GM21367 (cell line): ENCODE data around the gene SMAGP.
A peak's percentile ranks its signal among the peaks of the same experiment; 100 is the strongest.
"Not testable (repeated sequence)": the region's sequence is repeated elsewhere in the genome, so short reads cannot be mapped to it uniquely, and the experiment has no call there.

Experiments
- ATAC-seq: cut with Tn5 transposase; IDR thresholded peaks from one replicate; pipeline ENCODE4 v1.9.1; 2021; ENCODE audit not compliant: unreplicated experiment

Gene SMAGP

DNA sequence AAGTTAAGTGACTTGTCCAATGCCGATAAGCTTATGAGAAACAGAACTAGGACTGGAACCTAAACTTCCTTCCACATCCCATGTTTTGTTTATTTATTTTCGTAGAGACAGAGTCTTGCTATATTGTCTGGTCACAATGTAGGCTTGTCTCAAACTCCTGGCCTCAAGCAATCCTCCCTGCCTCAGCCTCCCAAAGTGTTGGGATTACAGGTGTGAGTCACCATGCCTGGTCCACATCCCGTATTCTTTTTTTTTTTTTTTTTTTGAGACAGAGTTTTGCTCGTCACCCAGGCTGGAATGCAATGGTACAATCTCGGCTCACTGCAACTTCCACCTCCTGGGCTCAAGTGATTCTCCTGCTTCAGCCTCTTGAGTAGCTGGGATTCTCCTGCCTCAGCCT, 43.1 kb downstream of the SMAGP start:
- not testable (repeated sequence) for ATAC-seq

DNA sequence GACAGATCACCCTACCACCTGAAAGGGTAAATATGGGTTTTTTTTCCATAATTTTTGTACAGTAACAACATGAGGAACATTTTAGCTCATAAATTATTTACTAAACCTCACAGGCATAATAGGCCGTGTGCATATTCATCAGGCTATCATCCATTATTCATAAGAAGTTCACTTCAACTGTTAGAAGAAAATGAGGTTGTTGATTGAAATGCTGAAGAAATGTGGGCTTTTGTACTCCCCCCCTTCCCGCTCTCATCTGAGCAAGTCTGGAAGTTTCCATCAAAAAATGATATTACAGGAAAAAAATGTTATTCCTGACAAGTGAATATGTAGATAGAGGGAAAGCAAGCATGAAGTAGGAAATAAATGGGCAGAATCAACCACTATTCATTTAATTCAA, 44.4 kb downstream of the SMAGP start:
- ATAC-seq = no peak

- no peak for ATAC-seq
Observed at GRCh38 chr12:51225234-51225633, 45.0 kb downstream of the SMAGP start.

- no peak for ATAC-seq
Observed at GRCh38 chr12:51224625-51225024, 45.6 kb downstream of the SMAGP start.

DNA sequence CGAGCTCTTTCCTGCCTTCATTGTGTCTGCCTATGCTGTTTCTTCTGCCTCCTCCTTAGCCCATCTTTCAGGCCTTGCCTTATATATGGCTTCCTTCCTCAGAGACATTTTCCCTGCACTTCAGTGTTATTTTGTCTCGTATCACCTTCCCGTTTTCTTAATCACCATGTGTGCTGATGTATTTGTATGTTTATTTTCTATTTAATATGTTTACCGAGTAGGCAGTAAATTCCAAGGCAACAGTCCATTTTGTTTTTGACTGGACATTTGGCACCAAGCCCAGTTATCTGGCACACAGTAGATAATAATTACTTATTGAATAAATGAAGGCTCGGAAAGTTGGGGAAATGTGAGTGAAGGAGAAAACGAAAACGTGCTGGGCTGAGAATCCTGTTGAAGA, 47.8 kb downstream of the SMAGP start:
- no peak for ATAC-seq

DNA sequence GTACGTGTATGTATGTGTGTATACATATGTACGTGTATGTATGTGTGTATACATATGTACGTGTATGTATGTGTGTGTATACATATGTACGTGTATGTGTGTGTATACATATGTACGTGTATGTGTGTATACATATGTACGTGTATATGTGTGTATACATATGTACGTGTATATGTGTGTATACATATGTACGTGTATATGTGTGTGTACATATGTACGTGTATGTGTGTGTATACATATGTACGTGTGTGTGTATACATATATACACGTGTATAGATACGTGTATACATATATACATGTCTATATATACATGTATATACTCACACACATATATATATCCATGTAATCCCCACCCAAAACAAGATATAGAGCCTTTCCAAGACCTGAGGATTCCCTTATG, 50.4 kb downstream of the SMAGP start:
- not testable (repeated sequence) for ATAC-seq

DNA sequence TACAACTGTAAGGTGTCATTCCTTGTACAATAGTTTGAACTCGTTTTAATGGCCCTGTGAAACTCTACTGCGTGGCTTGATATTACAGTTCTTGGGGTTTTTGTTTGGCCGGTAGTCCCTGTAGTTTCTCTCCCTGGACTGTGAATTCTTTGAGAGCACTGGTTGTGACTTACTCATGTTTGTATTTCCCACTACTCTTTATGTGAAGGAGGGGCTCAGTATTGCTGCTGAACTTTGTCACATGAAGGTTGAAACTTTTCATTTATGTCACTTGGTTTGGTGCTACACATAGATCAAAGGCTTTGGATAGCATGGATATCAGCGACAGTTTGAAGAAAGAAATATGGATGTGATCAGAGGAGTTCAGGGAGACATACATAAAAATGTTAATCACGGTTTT, 50.9 kb downstream of the SMAGP start:
- no peak for ATAC-seq

DNA sequence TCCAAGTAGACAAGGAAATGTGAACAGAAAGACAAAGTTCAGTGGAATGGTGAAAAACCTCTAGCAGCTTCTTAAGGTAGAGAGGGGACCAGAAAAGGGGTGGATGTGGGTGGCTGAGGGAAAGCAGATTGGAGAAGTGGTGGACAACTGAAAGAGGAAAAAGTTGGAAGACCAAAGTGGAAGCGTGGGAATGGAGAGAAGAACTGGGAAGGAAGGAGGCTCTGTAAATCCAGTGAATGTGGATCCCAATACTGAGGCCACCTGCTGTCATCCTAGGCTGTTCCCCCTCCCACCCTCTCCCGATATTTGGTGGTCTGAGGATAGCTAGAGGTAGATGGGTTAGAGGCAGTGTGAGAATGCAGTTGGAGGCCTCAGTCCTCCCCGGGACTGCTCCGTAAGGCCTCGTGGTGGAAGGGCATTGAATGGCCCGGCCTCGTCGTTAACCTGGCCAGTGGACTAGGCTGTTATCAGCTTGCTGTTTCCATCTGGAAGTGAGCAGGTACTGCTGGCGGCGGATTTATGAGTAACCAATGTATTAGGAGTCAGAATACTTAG, 51.5 kb downstream of the SMAGP start:
- no peak for ATAC-seq

- ATAC-seq = peak; percentile 62
Observed at GRCh38 chr12:51217968-51218606, 52.1 kb downstream of the SMAGP start, which contains the start of gene POU6F1. Gene POU6F1, minus strand, starts transcription at chr12:51218062. Its CDS starts 11,226 bp downstream, at chr12:51206836.

DNA sequence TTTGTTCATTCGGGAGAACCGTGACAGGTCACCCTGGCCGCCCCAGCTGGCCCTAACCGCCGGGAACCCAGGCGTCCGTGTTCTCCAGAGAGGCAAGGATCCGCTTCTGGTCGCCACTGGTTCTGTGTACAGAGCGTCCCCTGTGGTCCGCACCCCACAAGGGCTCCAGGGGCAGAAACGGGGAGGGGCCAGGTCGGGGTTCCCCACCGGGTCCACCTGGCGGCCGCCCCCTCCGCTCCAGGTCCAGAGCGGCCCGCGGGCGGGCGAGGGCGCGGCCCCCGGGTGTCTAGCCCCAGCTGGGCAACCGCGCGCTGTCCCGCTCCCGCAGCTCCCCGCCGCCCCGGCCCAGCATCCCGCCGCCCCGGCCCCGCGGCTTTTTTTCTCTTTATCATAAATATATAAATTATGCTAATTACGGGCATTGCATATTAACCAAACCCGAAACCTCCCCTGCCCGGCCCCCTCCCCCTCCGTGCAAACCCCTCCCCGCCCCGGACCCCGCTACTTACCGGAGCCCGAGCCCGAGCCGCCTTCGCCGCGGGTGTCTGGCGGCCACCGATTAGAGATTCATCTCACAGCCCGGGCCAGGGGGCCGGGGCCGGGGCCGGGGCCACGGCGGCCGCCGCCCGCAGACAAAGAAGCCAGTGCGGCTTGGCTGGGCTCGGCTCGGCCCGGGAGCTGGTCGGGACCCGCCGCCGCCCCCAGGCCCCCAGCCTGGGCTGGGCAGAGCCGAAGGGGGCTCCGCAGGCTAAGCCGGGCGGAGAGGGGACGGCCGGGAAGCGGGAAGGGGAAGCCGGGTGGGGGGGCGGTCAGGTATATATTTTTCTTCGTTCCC, 52.9 kb downstream of the SMAGP start:
- ATAC-seq = peak; percentile 48

DNA sequence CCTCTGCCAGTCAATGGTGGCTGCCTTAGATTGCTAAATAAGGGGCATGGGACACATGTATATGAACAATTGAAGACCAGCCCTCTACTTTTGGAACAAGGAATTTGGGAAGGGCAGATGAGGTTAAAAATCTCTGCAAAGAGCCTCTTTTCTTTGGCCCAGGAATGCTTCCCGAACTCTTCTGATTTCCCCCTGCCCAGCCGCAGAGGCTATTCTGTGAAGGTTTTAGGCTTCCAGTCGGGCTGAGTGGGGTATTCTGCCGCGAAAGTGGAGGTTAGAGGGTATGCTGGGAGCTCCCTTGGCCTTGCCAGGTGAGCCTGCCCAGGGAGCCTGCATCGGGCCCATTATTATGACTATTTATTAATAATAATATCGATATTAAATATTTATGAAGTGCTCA, 53.6 kb downstream of the SMAGP start:
- ATAC-seq = no peak

DNA sequence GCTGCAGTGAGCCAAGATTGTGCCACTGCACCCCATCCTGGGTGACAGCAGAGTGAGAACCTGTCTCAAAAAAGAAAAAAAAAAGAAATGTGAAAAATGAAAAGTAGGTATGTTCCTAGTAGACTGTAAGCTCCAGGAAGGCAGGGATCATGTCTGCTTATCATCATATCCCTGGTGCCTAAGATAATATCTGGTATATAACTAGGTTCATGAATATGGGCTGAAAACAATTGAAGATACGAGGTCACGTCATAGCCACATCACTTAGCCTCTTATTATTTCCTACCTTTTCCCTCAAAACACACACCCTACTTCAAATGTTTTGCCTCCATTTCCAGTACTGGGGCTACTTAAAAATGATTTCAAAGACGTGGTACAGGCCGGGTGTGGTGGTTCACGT, 55.3 kb downstream of the SMAGP start:
- ATAC-seq = no peak

GRCh38 chr12:51210690-51211395, 59.4 kb downstream of the SMAGP start:
- no peak for ATAC-seq

DNA sequence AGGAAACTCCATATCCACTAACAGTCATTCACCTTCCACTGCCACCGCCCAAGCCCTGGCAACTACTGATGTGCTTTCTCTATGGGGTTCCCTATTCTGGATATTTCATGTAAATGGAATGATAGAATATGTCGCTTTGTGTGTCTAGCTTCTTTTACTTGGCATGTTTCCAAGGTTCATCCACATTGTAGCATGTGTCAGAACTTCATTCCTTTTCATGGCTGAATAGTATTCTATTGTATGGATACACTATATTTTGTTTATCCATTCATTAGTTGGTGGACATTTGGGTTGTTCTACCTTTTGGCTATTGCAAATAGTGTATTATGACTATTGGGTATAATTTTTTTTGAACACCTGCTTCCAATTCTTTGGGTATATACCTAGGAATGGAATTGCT, 61.0 kb downstream of the SMAGP start:
- ATAC-seq = no peak

DNA sequence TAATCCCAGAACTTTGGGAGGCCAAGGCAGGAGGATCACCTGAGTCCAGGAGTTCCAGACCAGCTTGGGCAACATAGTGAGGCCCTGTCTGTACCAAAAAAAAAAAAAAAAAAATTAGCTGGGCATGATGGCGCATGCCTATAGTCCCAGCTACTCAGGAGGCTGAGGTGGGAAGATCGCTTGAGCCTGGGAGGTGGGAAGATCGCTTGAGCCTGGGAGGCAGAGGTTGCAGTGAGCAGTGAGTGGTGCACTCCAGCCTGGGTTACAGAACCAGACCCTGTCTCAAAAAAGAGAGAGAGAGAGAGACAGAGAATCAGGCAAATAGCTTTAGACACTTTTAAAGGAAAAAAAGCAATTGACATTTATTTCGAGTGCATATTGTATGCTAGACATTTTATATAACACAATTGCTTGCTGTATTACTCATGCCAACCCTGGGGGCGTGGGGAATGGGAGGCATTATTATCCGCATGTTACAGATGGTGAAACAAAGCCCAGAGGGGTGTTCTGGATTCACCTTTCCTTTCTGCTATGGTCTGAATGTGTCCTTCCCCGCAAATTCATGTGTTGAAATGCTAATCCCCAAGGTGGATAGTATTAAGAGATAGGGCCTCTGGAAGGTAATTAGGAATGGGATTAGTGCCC, 62.1 kb downstream of the SMAGP start:
- no peak for ATAC-seq

DNA sequence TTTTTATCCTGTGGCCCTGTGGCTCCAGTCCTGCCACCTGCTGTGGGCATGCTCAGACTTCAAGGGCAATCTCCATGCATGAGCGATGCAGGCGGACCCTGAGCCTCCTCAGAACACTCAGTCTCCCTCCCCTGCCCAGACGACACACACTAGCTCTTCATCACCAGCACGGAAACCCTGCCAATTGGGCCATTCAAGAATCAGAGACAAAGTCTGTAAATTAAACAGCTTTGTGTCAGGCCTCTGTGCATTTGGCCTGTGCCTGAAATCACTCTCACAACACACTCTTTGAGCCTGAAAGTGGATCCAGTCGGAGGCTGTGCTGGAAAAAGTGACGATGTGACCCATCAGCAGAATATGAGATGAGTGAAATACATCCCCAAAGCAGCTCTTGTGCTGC, 64.9 kb downstream of the SMAGP start:
- no peak for ATAC-seq

DNA sequence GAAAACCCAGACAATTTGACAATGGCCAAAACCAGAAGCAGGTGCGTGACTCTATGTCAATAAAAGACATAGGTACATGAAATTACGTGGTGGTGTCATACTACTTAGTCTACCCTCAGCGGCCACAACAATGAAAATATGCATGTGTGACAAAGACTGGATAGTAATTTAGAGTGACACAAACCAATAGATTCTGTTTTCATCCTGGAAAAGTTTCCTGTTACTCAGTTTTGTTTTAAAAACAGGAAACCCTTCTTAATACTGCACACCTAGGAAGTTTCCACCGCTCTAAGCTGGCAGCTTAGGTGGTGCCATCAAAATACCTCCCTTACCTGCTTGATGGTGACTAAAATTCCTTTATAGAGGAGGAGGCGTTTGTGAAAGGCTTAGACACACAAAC, 67.5 kb downstream of the SMAGP start:
- ATAC-seq = no peak

GRCh38 chr12:51200806-51201205, 69.4 kb downstream of the SMAGP start:
- ATAC-seq = no peak

DNA sequence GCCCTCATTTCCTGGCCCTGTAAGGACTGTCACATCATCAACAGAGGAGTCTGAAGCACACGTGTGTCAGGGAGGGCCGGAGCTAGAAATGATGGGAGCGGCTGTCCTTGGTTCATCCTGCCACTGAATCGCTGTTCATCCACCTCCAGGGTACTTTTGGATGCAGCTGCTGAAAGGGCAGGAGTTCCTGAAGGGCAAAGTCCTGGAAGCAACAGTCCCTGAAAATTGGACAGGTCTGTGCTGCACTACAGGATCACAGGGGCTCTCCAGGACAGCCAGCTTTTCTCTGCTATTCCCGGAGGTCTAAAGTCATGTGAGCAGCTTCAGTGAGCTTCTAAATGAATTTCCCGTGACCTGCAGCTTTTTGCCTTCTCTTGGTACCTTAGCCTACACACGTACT, 70.1 kb downstream of the SMAGP start:
- no peak for ATAC-seq

DNA sequence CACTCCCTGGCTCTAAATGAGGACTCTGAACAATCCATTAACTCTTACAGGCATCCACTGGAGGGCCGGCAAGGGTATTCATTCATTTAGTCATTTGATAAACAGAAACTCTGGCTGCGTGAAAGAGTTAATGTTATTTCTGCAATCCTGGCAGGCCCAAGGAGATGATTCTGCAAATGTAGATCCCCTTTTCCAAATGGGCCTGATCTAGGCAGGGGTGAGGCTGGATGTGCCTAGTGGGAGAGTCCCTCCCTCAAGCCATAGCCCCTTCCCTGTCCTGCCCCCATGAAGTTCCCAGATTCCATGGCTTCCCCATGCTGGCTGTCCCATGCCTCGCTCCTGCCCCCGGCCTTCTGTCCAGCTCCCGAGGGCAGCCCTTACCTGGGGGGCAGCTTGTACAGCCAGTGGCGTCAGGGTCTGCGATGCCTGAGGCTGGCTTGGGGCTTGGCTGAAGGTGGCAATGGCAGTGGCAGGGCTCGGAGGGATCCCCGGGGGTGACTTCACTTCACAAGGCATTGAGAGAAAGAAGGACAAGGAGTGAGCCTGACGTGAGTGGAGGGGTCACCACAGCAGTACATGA, 70.8 kb downstream of the SMAGP start:
- ATAC-seq = no peak
